HCT116 (cell line): ENCODE data around the gene POLD1.

Experiments
- POLR2A ChIP-seq: IDR thresholded peaks from 2 replicates; pipeline ENCODE4 v1.7.0; 2011; ENCODE audit warnings: borderline replicate concordance; ENCODE audit not compliant: insufficient read depth, insufficient read length; ENCODE audit errors: extremely low read depth
- POLR2AphosphoS5 ChIP-seq: IDR thresholded peaks from 2 replicates; pipeline ENCODE4 v1.6.1; 2011; ENCODE audit warnings: mild to moderate bottlenecking, low read depth, low read length, moderate library complexity
- TF ChIP-seq, protein P1 (sequence below), 3 experiments: fragments of 200-600 bp in 1 of 3; sonication (generic) in 1 of 3; IDR thresholded peaks in 2 of 3; conservative IDR thresholded peaks in 1 of 3; 2 replicates each; pipeline ENCODE4 v1.5.1; 2012 to 2017; ENCODE audit warnings: low read depth in 2 of 3, low read length in 2 of 3, antibody characterized with exemption in 1 of 3, borderline replicate concordance in 1 of 3, control low read depth in 1 of 3, mild to moderate bottlenecking in 1 of 3, mixed read lengths in 1 of 3, mixed run types in 1 of 3, moderate library complexity in 1 of 3; ENCODE audit not compliant: insufficient read depth in 1 of 3

DNA sequence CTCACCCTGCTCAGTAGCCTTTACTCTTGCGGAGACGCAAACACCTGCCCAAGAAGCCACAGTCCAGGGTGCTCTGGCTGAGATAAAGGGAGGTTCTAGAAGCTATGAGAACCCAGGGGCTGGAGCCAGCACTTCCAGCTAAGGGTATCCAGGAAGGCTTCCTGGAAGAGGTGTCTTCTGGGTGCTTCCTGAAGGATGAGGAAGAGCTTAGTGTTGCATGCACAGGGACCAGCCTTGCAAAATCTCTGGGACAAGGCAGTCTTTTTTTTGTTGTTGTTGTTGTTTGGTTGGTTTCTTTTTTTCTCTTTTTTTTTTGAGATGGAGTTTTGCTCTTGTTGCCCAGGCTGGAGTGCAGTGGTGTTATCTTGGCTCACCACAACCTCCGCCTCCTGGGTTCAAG lies 69.1 kb downstream of the POLD1 start:
- TF ChIP-seq POLR2AphosphoS5 (no peak), POLR2A (no peak)
- TF ChIP-seq, protein P1, sequence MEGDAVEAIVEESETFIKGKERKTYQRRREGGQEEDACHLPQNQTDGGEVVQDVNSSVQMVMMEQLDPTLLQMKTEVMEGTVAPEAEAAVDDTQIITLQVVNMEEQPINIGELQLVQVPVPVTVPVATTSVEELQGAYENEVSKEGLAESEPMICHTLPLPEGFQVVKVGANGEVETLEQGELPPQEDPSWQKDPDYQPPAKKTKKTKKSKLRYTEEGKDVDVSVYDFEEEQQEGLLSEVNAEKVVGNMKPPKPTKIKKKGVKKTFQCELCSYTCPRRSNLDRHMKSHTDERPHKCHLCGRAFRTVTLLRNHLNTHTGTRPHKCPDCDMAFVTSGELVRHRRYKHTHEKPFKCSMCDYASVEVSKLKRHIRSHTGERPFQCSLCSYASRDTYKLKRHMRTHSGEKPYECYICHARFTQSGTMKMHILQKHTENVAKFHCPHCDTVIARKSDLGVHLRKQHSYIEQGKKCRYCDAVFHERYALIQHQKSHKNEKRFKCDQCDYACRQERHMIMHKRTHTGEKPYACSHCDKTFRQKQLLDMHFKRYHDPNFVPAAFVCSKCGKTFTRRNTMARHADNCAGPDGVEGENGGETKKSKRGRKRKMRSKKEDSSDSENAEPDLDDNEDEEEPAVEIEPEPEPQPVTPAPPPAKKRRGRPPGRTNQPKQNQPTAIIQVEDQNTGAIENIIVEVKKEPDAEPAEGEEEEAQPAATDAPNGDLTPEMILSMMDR (IDR thresholded peaks at IDR 0.05 in 2 of 3, conservative IDR thresholded peaks at IDR 0.05 in 1 of 3; ENCODE audit: borderline replicate concordance in 1 of 3, insufficient read depth in 1 of 3, low read depth in 2 of 3, low read length in 2 of 3): no peak
